GM21529 (cell line): ENCODE data around the gene L3MBTL1.
"Not testable (repeated sequence)": the region's sequence is repeated elsewhere in the genome, so short reads cannot be mapped to it uniquely, and the experiment has no call there.

Experiments used
- ATAC-seq: cut with Tn5 transposase; IDR thresholded peaks from one replicate; pipeline ENCODE4 v1.9.1; 2021; ENCODE audit not compliant: unreplicated experiment

L3MBTL1 gene

DNA sequence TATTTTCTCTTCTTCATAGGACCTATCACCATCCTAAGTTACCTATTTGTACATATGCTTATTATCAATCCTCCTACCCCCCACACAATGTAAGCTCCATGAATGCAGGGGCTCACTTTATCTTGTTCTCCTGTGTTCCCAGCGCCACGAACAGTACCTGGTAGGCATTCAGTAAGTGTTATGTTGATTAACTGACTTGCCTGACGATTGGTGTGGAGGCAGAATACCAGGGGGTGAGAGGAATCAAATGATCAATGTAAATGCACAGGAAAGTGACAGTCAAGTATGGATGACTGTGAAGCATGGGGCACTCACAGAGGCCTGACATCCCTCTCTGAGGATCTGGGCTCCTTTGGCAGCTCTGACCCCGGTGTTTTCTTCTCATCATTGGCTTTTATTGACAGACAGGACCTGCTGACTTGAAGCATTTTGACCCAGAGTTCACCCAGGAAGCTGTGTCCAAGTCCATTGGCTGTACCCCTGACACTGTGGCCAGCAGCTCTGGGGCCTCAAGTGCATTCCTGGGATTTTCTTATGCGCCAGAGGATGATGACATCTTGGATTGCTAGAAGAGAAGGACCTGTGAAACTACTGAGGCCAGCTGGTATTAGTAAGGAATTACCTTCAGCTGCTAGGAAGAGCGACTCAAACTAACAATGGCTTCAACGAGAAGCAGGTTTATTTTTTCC, 77.1 kb downstream of the L3MBTL1 start:
- no peak for ATAC-seq

DNA sequence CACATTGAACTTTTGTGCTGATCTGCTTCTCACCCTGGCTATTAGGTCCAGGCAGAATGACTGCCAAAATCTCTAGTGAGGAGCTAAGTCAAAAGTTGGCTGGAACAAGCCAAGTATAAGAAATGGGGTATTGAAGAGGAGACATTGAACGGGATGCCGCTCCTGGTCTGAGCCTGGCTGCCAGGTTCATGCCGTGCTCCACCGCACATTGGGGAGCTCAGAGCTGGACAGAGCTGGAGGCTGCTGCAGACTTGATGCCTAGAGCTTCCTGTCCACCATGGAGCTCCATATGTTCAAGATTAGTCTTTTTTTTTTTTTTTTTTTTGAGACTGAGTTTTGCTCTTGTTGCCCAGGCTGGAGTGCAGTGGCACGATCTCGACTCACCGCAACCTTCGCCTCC, 79.1 kb downstream of the L3MBTL1 start:
- ATAC-seq, result no peak

DNA sequence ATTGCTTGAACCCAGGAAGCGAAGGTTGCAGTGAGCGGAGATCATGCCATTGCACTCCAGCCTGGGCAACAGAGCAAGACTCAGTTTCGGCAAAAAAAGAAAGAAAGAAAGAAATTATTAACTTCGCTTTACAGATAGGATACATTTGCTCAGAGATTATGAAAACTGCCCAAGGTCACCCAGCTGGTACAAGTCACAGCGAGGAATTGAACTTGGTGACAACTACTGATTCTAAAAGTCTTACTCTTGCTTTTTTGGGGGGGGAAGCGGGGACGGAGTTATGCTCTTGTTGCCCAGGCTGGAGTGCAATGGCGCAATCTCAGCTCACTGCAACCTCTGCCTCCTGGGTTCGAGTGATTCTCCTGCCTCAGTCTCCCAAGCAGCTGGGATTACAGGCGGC, 81.0 kb downstream of the L3MBTL1 start:
- not testable (repeated sequence) for ATAC-seq

DNA sequence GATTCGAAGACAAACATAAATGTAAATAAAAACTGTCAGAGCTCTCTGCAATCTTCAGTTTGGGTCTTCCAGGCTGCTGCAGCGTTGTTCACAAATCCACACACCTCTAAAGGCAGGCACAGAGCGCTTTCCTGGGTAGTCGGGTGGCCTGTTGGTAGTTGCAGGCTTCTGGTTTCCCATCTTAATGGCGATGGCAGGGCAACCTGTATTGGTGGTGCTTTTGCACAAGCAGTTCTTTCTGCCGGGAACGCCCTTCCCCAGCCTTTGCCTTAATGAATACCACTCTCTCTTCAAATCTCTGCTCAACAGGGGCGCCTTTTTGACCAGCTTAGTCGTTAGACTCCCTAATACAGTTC, 82.5 kb downstream of the L3MBTL1 start:
- ATAC-seq, result peak; percentile 5

DNA sequence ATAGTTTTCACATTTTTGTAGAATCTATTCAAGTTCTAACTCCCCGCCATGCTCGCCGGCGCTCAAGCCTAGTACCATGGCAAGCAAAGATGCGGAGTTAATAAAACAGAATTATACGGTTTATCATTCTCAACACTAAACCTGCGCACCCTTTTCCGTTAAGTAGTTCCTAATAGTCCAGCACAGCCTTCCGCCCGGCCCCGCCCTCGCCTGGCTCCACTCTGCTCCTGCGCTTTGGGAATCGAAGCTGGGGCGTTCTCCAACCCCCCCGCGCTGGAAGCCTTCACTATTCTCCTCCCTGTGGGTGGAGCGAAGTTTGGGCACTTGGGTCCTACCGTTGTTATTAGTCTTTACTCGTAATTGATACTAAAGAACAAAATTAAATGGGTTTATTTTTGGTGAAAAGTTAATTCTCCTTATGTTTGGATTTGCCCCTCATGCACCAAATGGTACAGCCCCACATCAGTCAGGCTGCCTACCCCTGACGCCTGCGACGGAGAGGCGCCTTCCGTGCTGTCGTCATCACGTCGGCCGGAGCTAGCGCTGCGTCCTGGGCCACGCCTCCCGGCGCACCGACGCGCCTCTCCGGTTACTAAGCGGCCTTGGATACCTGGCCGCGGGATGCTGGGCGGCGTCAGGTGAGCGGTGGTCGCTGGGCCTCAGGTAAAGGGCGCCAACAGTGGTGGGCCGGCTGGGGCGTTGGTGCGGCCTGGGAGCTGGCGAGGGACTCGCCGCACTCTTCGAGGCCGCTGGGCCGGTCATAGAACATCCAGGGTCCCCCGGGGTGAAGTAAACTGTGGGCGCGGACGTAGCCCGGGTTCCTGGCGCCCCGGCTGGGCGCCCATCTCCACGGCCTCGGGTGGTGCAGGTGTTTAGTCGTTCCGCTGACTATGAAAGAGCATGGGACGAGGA, 83.2 kb downstream of the L3MBTL1 start, which contains the start of gene IFT52:
Gene IFT52, plus strand, starts transcription at position 546 of the 912 bp plus-strand sequence. CDS start 3,762 bp downstream, outside the sequence.
- ATAC-seq, result peak; percentile 98
